DMS153 treated with DMSO at 0.1 percent for 48 hours (cell line): ENCODE measurements around the gene HOXC12.

Source experiments
- DNase-seq: peaks from one replicate; lab custom pipeline; 2025; ENCODE audit not compliant: unreplicated experiment; lab: John Stamatoyannopoulos, UW

The HOXC12 gene

DNA sequence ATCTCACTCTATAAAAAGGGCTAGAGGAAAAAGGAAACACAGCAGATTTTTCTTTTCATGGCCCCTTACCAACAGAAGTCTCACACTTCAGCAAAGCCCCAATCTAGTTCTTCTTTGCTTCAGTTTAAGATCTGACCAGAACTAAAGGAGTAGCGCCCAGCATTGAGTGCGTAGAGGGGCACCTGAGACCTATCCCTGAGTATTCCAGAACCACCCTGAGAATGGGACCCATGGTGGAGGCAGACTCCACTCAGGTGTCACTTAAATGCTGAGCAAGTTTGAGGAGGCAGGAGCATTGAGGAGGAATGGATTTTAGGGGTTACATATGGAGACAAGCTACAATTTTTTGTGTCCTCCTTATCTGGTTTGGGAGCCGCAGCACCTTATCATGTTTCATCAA is 16.4 kb downstream of the HOXC12 start:
- no peak for DNase-seq

DNA sequence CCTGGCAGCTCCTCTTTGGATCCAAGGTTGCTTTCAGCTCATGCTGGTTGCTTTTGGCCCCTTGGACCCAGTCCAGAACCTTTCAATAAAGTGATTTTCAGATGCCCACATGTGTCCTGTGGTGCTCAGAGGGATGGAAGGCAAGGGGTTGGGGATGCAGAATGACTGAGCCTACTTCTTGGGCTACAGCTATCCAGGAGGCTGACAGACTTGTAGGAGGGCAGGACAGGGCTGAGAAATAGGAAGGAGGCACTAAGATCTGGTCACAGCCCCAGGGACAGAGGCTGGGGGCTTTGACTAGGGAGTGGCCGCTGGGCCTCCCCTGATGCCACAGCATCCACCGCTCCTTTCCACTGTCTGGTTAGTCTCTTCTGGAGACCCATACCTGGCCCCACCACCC is 17.0 kb downstream of the HOXC12 start:
- no peak for DNase-seq

DNA sequence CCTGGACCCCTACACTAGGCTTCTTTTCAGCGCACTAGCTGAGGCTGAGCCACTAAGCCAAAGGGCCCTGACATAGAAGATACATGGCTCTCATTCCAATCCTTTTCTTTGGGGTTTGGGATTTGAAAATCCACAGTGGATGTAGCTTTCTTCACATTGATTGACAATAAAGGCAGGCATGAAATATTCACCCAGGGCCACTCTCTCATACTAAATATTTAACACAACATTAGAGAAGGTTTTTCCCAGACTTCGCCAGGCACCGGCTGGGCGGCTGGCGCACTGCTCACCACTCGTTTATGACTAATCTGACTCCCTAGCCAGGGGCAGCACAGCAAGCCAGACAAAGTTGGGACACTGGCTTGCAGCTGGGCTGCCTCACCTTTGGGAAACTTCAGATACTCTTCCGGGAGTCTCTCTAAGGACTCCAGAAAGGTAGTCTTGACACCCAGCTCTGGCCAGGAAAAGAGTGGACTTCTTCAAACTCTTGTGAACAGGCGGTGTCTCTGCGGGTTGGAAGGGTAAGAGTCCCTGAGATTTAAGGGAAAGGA is 17.5 kb downstream of the HOXC12 start:
- DNase-seq = no peak

DNA sequence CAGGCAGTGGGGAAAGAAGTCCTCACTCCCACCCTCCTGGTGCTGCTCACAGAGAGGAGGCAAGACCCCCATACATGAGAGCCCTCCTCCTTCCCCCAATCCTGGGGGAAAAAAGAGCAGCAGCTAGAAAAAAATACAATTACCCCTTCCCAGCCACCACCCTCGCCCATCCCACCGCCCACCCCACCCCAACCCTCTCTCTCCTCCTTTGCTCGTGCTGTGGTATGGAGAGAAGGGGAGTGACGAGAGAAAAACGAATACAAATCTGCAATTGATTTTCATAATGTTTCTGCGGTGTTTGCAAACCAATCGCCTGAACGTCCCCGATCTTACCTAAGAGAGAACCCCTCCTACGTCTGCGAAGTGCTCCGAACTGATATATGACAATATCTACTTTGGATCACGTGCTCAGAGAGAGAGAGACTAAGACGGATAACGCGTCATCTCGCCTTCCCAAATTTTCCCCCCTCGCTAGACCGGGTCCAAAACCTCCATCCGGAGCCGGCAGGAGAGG is 18.1 kb downstream of the HOXC12 start, which contains the start of gene HOXC11:
TSS of gene HOXC11 (plus strand) at position 405 of the 514 bp plus-strand sequence. CDS start 116 bp downstream, outside the sequence.
- DNase-seq = no peak

DNA sequence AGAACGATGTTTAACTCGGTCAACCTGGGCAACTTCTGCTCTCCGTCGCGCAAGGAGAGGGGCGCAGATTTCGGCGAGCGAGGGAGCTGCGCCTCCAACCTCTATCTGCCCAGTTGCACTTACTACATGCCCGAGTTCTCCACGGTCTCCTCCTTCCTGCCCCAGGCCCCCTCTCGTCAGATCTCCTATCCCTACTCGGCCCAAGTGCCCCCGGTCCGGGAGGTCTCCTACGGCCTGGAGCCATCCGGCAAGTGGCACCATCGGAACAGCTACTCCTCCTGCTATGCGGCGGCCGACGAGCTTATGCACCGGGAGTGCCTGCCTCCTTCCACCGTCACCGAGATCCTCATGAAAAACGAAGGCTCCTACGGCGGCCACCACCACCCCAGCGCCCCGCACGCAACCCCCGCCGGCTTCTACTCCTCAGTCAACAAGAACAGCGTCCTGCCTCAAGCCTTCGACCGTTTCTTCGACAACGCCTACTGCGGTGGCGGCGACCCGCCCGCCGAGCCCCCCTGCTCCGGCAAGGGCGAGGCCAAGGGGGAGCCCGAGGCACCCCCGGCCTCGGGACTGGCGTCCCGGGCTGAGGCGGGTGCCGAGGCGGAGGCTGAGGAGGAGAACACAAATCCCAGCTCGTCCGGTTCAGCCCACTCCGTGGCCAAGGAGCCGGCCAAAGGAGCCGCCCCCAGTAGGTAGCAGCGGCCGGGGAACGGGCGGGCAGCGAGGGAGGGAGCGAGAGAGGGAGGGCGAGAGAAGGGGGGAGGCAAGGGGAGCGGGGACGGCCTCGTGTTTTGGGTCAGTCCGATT is 18.7 kb downstream of the HOXC12 start:
- DNase-seq = no peak

DNA sequence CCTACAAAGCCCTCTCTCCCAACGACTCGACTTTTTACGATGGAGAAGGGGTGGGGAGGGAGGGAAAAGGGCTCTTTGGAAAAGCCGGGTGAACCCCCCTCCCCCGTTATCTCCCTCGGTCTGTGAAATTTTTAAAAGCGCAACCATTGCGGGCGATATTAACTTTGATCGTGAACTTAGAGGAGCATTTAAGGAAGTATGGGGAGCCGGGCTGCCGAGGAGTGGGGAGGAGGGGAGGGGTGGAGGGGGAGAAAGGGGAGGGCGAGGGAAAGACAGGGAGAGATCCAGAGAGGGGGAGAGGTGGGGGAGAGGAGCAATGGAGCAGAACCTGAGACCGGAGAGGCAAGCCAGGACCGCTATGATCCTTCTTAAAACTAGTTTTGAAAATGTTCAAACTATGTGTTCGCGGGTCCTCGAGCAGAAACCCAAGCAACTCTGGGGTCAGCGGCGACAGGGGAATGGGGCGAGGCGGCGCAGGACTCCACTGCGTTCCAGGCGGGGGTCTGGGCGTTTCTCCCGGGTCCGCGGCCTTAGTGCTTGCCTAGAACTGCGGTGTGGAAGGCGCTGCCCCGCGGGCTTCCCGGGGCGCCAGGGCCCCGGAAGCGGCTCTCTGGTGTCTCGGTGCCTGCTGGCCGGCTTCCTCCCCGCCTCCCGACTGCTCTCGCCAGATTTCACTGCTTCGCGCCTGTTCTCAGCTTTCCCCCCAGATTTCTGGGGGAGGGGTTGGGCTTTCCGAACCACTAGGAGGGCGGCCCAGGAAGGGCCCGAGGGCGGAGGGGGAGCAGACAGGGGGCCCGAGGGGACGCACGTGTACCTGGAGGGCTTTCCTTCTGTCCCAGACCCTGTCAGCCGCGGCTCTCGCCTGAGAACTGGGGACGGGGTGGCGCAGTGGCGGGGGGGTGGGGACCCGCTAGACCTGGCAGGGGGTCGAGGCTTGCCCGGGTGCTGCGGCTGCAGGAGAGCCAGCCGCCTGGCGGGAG is 19.7 kb downstream of the HOXC12 start, which contains the start of gene HOTAIR:
TSS of gene HOTAIR (minus strand) at position 871 of the 980 bp plus-strand sequence.
- DNase-seq = no peak

DNA sequence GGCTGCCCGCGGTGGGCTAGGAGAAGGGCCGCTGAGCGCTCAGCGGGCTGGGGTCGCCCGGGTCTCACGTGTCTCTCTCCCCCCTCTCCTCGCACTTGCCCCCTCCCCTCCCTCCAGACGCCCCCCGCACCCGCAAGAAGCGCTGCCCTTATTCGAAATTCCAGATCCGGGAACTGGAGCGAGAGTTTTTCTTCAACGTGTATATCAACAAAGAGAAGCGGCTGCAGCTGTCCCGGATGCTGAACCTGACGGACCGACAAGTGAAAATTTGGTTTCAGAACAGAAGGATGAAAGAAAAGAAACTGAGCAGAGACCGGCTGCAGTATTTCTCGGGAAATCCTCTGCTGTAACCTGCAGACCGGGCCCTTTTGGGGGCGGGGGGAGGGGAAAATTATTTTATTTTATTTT is 20.4 kb downstream of the HOXC12 start:
- no peak for DNase-seq

DNA sequence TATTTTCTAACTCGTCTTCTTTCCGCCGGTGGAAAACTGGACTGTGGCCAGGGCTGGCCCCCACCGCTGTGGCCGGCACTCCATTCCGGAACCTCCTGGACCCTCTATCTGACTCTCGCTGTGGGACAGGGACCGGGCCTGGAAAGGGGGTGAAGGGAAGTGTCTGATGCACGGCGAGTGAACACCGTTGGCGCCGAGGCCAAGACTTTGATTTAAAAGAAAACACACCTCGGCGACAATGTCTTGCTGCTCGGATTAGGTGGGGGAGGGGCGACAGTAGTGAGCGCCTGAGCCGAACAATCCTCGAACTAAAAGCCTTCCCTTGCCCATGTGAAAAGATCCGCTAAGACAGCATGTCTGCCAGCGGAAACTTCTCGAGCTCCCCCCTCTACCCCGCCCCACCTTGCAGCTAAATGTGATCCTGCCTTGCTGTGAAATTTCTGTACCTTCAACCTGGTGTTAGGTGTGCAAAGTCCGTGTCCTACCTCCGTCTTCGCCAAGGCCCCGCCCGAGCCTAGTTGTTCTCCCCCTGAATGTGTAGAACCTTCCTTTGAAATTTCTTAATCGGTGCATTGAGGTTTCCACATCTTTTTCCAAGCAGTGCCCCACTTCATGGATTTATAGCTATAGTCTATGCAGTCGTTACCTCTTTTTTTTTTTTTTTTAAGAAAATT is 20.9 kb downstream of the HOXC12 start:
- DNase-seq = no peak

DNA sequence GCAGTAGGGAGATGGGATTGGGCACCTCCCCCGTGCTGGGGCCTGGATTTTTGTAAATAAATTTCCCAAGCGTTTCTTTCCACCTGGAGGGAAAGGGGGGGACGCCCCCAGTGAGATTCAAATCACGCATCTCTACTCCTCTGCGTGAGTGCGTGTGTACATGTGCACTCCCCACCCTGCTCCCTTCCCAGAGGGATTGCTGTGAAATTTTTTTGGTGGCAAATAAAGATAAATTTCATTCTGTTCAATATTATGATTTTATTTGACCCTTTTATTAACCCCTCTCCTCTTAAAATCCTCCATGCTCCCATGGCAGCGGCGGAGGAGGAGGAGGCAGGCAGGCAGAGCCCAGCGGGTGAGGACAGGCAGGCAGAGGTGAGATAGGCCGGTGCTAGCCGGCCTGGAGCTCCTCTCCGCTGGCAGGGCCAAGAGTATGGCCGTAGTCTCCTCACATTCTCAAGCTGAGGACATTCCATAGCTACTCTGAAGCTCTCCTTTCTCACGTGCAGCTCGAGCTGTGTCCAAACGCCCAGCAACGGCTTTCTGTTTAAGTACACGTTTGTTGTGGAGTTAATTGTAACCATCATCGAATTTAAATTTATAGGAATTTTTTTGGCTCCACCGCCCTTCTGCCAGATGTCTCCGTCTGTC is 21.6 kb downstream of the HOXC12 start:
- DNase-seq = no peak

DNA sequence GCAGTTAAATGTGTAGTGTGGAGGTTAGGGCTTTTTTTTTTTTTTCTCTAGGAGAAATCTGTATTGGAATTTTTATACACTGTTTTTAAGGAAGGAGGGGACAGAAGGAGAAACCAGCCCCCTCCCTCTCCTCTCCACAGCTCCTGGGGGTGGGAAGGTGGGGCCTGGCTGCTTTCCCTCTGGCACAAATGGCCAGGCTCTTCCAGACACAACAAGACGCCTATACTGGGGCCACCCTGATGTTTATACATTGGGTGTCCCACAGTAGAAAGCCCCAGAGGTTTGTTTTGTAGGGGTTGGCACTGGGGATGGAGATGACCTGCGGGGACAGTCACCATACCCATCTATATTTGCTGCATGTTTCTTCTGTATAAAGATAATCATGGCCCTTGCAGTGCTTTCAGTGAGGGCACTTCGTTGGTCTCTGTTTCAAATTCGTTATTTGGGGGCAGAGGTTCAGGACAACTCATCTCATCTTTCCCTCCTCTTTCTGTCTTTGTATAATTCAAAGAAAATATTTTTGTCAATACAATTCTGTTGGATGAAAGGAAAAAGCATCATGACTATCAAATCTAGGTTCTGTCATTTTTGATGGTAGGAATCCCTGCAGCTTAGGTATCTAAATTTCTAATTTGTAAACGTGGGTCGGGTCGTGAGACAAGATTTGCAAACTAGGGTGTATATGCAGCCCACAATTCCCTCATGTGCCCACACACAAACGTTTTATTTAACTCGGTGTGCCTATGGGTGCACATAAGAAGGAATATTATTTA is 22.3 kb downstream of the HOXC12 start:
- DNase-seq = no peak

DNA sequence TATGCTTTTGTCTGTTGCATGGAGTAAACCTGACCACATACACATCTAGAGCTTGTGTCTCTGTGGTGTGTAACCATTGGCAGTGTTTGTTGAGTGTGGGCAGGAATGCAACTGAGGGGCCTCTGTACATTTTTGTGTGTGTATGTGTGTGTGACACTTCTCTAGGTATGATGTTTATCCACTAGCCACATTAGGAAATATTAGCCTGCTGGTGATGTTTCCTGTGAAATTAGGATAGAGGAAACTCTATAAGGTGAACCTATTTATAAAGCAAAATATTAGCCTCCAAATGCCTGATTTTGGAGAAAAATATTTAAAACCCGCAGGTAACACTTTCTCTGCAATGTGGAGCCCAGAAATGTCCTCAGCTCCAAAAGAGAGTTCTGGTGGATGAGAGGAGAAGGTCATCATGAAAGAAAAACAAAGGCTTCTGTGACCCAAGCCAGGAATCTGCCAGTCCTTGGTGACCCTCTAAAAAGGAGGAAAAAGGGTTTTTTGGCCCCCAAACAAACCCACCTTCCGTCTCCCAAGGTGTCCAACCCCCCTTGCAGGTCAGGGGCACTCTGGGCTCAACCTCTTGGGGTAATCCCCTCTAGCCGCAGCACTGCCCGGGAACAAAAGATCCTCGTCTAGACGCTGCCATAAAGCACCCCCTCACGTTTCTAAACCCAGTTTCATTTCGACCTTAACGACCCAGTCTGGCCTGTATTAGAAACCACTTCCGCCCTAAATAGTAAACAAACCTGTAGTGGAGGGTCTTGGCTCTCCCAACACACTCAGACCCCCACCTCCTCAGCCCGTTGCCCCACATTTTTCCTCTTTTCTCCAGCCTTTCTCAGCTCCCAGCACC is 23.1 kb downstream of the HOXC12 start:
- no peak for DNase-seq

DNA sequence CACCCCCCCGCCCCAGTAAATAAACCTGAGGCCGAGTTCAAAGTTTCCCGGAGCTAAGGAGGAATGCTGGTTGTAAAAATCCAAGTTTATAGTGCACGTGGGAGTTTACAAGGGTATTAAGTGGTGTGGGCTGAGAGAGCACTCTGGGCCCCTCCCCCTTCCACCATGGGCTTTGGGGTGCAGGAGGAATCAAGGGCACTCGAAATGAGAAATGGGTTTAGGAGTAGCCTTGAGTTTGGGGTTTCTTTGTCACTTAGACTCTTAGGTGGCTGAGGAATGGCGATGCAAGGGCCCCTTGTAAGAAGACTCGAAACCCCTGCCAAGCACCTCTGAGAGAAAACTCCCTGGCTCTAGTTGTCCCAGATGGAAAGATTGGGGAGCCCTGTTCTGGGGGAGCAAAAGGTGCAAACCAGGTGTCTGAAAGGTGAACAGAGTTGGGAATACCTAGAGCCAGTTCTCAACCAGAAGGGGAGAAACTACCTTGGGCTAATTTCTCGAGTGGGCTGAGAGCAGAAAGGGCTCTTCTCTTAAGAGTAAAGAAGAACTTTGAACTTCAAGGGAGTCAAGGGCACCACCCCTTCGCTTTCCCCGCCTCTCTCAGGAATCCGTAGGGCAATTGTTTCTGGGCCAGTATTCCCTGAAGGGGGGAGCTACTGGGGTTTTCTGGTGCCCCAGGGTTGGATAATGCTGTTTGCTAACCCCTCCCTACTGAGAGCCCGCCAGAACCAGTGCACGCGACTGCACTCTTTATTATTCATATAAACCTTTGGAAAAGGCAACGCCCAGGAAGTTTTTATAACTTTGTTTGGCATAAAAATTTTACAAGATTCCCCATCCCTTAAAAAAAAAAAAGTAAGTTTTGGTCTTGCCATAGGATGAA is 24.0 kb downstream of the HOXC12 start:
- DNase-seq = no peak

DNA sequence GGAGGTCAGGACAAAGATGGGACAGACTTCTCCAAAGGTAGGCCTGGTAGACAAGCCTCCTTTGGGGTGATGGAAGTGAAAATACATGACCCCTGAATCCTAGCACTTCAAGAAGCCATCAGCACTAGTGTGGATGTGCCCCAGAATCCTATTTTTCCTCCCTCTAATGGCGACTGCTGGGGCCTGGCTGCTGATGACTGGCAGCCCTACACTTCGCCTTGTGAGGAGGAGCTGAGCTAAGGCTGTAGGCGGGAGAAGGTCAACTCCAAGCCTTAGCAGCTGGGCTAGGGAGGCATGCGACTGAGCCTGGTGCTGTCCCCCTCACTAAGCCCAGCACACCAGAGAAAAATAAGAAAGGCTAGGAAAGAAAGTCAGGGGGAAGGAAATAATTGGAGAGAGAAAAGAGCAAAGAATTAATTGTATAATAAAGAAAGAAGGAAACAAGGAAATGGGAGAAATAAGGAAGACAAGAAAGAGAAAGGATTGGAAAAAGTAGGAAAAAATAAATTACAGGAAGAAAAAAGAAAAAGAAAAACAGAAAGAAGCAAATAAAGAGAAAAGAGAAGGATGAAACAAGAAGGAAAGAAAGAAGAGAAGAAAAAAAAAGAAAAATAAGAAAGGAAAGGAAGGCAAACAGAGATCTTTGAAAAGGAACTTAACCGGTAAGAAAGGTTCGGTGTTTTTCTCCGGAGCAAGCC is 25.6 kb downstream of the HOXC12 start:
- DNase-seq = no peak

DNA sequence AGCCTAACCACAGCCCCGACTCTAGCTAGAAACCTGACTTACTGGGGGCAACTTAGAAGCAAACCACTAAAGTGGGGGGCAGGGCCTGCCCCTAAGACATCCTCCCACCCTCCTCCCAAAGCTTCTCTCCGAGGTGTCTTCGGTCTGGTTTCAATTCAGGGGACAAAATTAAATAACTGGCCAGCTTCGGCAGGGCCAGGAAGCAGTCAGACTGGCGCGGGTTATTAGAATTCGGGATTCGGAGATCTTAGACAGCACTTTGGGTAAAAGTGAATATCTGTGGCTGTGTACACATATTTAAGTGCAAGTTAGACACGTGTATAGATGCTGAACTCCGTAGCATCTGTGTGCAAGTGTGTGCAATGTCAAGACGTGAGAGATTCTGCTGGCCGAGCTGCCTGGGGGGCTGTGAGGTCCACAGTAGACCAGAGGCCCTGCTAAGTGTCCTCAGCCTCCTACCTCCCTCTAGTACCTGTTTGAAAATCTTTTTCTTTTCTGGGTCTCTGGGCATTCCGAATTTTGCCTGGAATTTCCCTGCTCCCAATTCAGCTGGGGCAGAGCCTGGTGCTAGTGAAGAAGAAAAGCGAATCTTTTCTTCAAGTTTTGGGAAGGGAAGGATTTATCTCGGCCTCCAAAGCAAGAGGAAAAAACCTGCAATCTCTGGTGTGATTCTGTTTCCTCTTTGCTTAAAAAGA is 26.2 kb downstream of the HOXC12 start:
- DNase-seq = no peak

DNA sequence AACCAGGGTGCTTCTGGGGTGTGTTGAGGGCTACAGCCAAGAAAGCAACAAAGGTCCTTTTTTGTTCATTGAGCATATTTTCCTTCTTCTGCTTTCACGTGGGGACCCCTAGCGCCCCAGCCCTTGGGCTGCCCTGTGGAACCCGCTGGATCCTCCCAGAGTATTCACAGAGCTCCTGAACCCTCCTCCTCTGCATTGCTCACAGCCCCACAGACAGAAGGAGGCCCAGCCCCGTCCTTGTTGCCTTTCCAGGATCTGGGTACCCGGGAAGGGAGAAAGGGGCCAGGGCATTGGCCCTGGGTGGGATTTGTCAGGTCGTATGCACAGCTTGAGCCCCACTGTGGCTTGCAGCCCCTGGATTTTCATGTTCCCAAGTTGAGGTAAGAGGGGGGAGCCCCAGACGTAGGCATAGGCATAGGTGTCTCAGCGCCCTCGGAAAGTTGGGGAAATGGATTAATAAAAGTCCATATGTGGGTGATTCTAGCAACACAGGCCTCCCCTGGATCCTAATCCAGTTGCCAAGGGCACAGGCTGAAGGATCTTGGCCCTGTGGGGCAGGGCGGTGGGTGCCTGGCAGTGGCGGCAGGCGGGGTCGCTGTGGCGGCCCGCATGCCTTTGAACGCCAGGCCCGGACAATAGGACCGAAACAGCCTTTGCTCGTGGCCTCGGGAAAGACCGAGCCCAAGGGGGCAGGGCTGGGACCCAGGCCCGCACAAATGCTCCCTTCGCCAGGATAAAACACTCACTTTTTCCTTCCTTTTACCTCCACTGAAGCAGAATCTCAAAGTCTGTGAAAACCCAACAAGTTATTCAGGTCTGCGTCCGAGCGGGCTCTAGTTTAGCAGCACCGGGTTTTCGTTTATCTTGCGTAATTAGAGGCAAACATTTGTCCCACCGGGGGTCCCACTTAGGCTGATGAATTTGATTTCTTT is 27.2 kb downstream of the HOXC12 start:
- no peak for DNase-seq
